ENCODE measurements around the gene PTPN11.

Gene PTPN11

GRCh38 chr12:112380663-112381405 is 37.9 kb upstream of the PTPN11 start:
- in situ Hi-C loops (cut with HindIII; ENCODE audit: low pct_ligation_motif_present, low sequenced_read_pairs), result no loop called here
- no peak for DNase-seq
- Histone ChIP-seq H3K27ac (no peak overlapping the region), H3K27me3 (replicated peaks) (no peaks in the 10 kb centered on the region), H3K4me3 (ENCODE audit: low read depth, low read length) (peak overlapping the region; percentile 74), H3K36me3 (replicated peaks) (no peaks in the 10 kb centered on the region)
- TF ChIP-seq, protein P1, sequence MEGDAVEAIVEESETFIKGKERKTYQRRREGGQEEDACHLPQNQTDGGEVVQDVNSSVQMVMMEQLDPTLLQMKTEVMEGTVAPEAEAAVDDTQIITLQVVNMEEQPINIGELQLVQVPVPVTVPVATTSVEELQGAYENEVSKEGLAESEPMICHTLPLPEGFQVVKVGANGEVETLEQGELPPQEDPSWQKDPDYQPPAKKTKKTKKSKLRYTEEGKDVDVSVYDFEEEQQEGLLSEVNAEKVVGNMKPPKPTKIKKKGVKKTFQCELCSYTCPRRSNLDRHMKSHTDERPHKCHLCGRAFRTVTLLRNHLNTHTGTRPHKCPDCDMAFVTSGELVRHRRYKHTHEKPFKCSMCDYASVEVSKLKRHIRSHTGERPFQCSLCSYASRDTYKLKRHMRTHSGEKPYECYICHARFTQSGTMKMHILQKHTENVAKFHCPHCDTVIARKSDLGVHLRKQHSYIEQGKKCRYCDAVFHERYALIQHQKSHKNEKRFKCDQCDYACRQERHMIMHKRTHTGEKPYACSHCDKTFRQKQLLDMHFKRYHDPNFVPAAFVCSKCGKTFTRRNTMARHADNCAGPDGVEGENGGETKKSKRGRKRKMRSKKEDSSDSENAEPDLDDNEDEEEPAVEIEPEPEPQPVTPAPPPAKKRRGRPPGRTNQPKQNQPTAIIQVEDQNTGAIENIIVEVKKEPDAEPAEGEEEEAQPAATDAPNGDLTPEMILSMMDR (IDR thresholded peaks at IDR 0.05; ENCODE audit: low read depth, low read length, missing control alignments), result no peak

DNA sequence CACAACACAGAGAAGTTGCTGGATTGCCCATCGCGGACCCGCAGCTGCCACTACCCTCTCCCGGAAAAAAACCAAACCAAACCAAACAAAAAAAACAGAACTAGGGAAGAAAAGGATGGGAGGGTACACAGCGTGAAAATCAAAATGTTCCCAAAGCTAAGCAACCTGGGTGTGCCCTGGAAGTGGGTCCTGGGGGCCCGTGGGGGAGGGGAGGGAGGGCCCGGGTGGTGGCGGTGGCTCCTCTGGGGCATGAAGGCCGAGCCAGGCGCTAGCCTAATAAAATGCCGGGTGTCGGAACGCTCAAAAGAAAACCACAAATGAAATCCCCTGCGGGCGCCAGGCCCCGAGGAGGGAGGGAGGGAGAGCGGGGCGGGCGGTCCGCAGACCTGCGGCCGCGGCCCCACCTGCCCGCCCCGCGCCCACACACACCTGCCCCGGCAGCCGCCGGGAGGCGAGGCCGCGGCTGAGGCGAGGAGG is 37.3 kb upstream of the PTPN11 start:
- TF ChIP-seq, protein P1 (IDR thresholded peaks at IDR 0.05; ENCODE audit: low read depth, low read length, missing control alignments), result no peak
- Histone ChIP-seq H3K4me3 (ENCODE audit: low read depth, low read length) (peak overlapping the region; percentile 74), H3K27ac (peak overlapping the region; percentile 36), H3K27me3 (replicated peaks) (no peaks in the 10 kb centered on the region), H3K36me3 (replicated peaks) (no peaks in the 10 kb centered on the region)
- no peak for DNase-seq
- in situ Hi-C loops (cut with HindIII; ENCODE audit: low pct_ligation_motif_present, low sequenced_read_pairs), result no loop called here

DNA sequence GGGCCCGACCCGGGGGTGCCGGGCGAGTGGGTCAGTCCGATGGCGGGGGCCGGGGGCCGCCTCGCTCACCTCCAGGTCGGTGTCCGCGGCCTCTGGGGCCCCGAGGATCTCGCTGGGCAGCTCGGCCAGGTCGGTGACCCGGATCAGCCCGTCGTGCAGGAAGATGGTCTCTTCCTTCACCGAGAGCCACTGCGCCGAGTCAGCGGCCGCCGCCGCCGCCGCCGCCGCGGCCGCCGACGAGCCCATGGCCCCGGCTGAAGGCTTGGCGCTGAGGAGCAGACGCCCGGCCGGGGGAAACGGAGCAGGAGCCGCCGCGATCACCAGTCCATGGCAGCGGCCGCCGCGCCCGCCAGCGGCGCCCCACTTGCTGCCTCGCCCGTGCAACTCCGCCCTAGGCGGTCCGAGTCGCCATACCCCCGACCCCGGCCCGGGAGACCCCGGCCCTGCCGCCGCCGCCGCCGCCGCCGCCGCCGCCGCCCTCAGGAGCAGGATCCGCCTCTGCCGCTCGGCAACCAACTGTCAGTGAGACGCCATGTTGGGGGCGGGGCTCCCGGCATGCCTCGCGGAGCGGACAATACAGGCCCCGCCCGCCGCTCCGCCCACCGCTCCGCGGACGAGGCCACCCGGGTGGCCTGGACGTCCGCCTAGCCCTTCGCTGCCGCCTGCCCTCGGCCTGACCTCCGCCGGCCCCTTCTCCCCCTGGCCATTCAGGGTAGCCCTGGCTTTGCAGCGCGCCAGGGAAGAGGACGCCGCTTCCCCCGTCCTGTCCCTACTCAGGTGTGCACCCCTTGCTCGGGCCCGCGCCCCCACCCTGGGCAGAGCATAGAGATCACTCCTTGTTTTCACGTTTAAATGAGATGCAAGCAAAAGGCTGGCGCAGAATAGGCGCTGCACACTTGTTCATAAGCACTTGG is 36.6 kb upstream of the PTPN11 start, which contains the start of gene HECTD4:
TSS of gene HECTD4 (minus strand) at position 549 of the 914 bp plus-strand sequence. CDS start at position 246, 303 bp downstream.
- no peaks in the 10 kb centered on the region for H3K36me3 ChIP-seq (replicated peaks)
- peak within 1 kb of the TSS; percentile 74 for H3K4me3 ChIP-seq (ENCODE audit: low read depth, low read length)
- TF ChIP-seq, protein P1 (IDR thresholded peaks at IDR 0.05; ENCODE audit: low read depth, low read length, missing control alignments), result no peak
- in situ Hi-C loops (cut with HindIII; ENCODE audit: low pct_ligation_motif_present, low sequenced_read_pairs), result no loop called here
- DNase-seq, result peak; percentile 84
- H3K27ac ChIP-seq, result peak within 1 kb of the TSS; percentile 36
- H3K27me3 ChIP-seq (replicated peaks), result no peaks in the 10 kb centered on the region

DNA sequence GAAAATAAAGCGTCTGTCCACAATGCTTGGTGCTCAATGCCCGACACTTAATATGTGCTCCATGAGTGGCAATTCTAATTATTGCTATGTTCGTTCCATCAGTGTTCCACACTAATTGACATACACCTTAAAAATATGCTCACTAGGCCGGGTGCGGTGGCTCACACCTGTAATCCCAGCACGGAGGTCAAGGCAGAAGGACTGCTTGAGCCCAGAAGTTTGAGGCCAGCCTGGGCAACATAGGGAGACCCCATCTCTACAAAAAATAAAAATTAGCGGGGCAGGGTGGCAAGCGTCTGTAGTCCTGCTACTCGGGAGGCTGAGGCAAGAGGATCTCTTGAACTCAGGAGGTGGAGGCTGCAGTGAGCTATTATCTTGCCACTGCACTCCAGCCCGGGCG is 35.9 kb upstream of the PTPN11 start:
- peak overlapping the region; percentile 74 for H3K4me3 ChIP-seq (ENCODE audit: low read depth, low read length)
- TF ChIP-seq, protein P1 (IDR thresholded peaks at IDR 0.05; ENCODE audit: low read depth, low read length, missing control alignments), result no peak

GRCh38 chr12:112386726-112387125 is 32.0 kb upstream of the PTPN11 start:
- no peaks in the 10 kb centered on the region for H3K27me3 ChIP-seq (replicated peaks)
- DNase-seq, result no peak
- no peak overlapping the region for H3K4me3 ChIP-seq (ENCODE audit: low read depth, low read length)
- in situ Hi-C loops (cut with HindIII; ENCODE audit: low pct_ligation_motif_present, low sequenced_read_pairs), result no loop called here
- TF ChIP-seq, protein P1 (IDR thresholded peaks at IDR 0.05; ENCODE audit: low read depth, low read length, missing control alignments), result no peak
- no peaks in the 10 kb centered on the region for H3K36me3 ChIP-seq (replicated peaks)
- no peak overlapping the region for H3K27ac ChIP-seq

More for the DNA sequence above, 35.9 kb upstream of the PTPN11 start:
- in situ Hi-C loops (cut with HindIII; ENCODE audit: low pct_ligation_motif_present, low sequenced_read_pairs), result no loop called here
- H3K27ac ChIP-seq, result no peak overlapping the region
- DNase-seq, result no peak
- no peaks in the 10 kb centered on the region for H3K36me3 ChIP-seq (replicated peaks)
- no peaks in the 10 kb centered on the region for H3K27me3 ChIP-seq (replicated peaks)

All from brain microvascular endothelial cell (primary cell).